H9 (cell line): ENCODE results near the gene HOXA1. TPM values are rescaled to one million over a fixed set of nuclear protein-coding genes. Genes with fewer than 3 reads are reported as not detected.

Experiments used
- DNase-seq: peaks from one replicate; pipeline ENCODE4 v3.0.0-alpha.2; 2017
- H2AFZ ChIP-seq: one replicate; pipeline ENCODE4 v1.6.1; 2013; ENCODE audit warnings: mild to moderate bottlenecking, low read length, control low read depth, moderate library complexity
- H2AK5ac ChIP-seq: 2 replicates; pipeline ENCODE4 v1.6.1; 2013; ENCODE audit warnings: low read length, control low read depth, mixed read lengths; ENCODE audit not compliant: insufficient read length
- H2BK120ac ChIP-seq: one replicate; pipeline ENCODE4 v1.6.1; 2013; ENCODE audit warnings: low read depth, mild to moderate bottlenecking, low read length, control low read depth, inconsistent platforms; ENCODE audit not compliant: poor library complexity, severe bottlenecking
- H2BK12ac ChIP-seq: 2 replicates; pipeline ENCODE4 v1.6.1; 2013; ENCODE audit warnings: low read length, control low read depth, mixed read lengths, low read depth; ENCODE audit not compliant: insufficient read length
- H2BK15ac ChIP-seq: 2 replicates; pipeline ENCODE4 v1.6.1; 2013; ENCODE audit warnings: low read depth, low read length, control low read depth
- H2BK20ac ChIP-seq: one replicate; pipeline ENCODE4 v1.6.1; 2013; ENCODE audit warnings: low read depth, mild to moderate bottlenecking, low read length, control low read depth, inconsistent platforms; ENCODE audit not compliant: poor library complexity, severe bottlenecking
- H2BK5ac ChIP-seq: 2 replicates; pipeline ENCODE4 v1.6.1; 2013; ENCODE audit warnings: low read length, control low read depth, mixed read lengths; ENCODE audit not compliant: insufficient read length
- H3K14ac ChIP-seq: 2 replicates; pipeline ENCODE4 v1.6.1; 2013; ENCODE audit warnings: low read length, control low read depth; ENCODE audit not compliant: insufficient read depth
- H3K18ac ChIP-seq: 2 replicates; pipeline ENCODE4 v1.6.1; 2013; ENCODE audit warnings: low read depth, mild to moderate bottlenecking, mixed read lengths, low read length, control low read depth; ENCODE audit not compliant: insufficient read length
- H3K23ac ChIP-seq: 2 replicates; pipeline ENCODE4 v1.6.1; 2013; ENCODE audit warnings: low read length, control low read depth, mixed read lengths, low read depth; ENCODE audit not compliant: insufficient read length
- H3K23me2 ChIP-seq: 2 replicates; pipeline ENCODE4 v1.6.1; 2013; ENCODE audit warnings: low read depth, mild to moderate bottlenecking, mixed read lengths, low read length, control low read depth; ENCODE audit not compliant: insufficient read length, poor library complexity, severe bottlenecking
- H3K27ac ChIP-seq: 2 replicates; pipeline ENCODE4 v1.5.1; 2013; ENCODE audit warnings: low read length, control low read depth, mixed read lengths, low read depth; ENCODE audit not compliant: insufficient read length
- H3K27me3 ChIP-seq: 2 replicates; pipeline ENCODE4 v1.6.1; 2013; ENCODE audit warnings: low read length, control low read depth, inconsistent platforms; ENCODE audit not compliant: insufficient read depth
- H3K4ac ChIP-seq: 2 replicates; pipeline ENCODE4 v1.6.1; 2013; ENCODE audit warnings: low read depth, mild to moderate bottlenecking, control low read depth, inconsistent platforms, low read length, moderate library complexity
- H3K4me1 ChIP-seq: 2 replicates; pipeline ENCODE4 v1.6.1; 2013; ENCODE audit warnings: low read length, control low read depth, inconsistent platforms; ENCODE audit not compliant: insufficient read depth
- H3K4me2 ChIP-seq: 2 replicates; pipeline ENCODE4 v1.6.1; 2013; ENCODE audit warnings: low read length, control low read depth, mixed read lengths; ENCODE audit not compliant: insufficient read length, insufficient read depth
- H3K56ac ChIP-seq: 2 replicates; pipeline ENCODE4 v1.6.1; 2013; ENCODE audit warnings: low read depth, mild to moderate bottlenecking, mixed read lengths, low read length, control low read depth; ENCODE audit not compliant: insufficient read length
- H3K79me1 ChIP-seq: 2 replicates; pipeline ENCODE4 v1.6.1; 2013; ENCODE audit warnings: low read depth, mild to moderate bottlenecking, moderate library complexity, low read length, control low read depth, inconsistent platforms; ENCODE audit not compliant: insufficient read depth, poor library complexity, severe bottlenecking
- H3K79me2 ChIP-seq: 2 replicates; pipeline ENCODE4 v1.6.1; 2013; ENCODE audit warnings: low read length, control low read depth, inconsistent platforms; ENCODE audit not compliant: insufficient read depth
- H3K9ac ChIP-seq: 2 replicates; pipeline ENCODE4 v1.6.1; 2013; ENCODE audit warnings: low read length, control low read depth, mixed read lengths; ENCODE audit not compliant: insufficient read length; ENCODE audit errors: extremely low read depth
- H3K9me3 ChIP-seq: one replicate; pipeline ENCODE4 v1.6.1; 2013; ENCODE audit warnings: low read depth, low read length, inconsistent platforms; ENCODE audit not compliant: control insufficient read depth
- H3T11ph ChIP-seq: one replicate; pipeline ENCODE4 v1.6.1; 2013; ENCODE audit warnings: mild to moderate bottlenecking, low read length, control low read depth, inconsistent platforms
- H4K20me1 ChIP-seq: one replicate; pipeline ENCODE4 v1.6.1; 2013; ENCODE audit not compliant: control insufficient read depth, insufficient read length, insufficient read depth
- H4K5ac ChIP-seq: 2 replicates; pipeline ENCODE4 v1.6.1; 2013; ENCODE audit warnings: low read depth, mild to moderate bottlenecking, mixed read lengths, low read length, control low read depth; ENCODE audit not compliant: insufficient read length
- H4K8ac ChIP-seq: replicated peaks from 2 replicates; pipeline ENCODE4 v1.6.1; 2013; ENCODE audit warnings: low read length, control low read depth, mixed read lengths, low read depth; ENCODE audit not compliant: insufficient read length
- H4K91ac ChIP-seq: 2 replicates; pipeline ENCODE4 v1.6.1; 2013; ENCODE audit warnings: low read depth, mild to moderate bottlenecking, moderate library complexity, mixed read lengths, low read length, control low read depth; ENCODE audit not compliant: insufficient read length
- H3K27ac Mint-ChIP-seq, 3 experiments: 2 replicates in 2 of 3; 3 replicates in 1 of 3; pipeline ENCODE4 v1.8.0; 2020 to 2021; ENCODE audit warnings: mixed read lengths in 3 of 3, mild to moderate bottlenecking in 1 of 3, moderate library complexity in 1 of 3
- H3K27me3 Mint-ChIP-seq: 2 replicates; pipeline ENCODE4 v1.8.0; 2021; ENCODE audit warnings: low read depth, mild to moderate bottlenecking, moderate library complexity, mixed read lengths
- H3K36me3 Mint-ChIP-seq, 3 experiments: 2 replicates in 2 of 3; 3 replicates in 1 of 3; pipeline ENCODE4 v1.8.0; 2020 to 2021; ENCODE audit warnings: low read depth in 3 of 3, mixed read lengths in 3 of 3; ENCODE audit not compliant: insufficient read depth in 1 of 3
- H3K4me1 Mint-ChIP-seq, 2 experiments: 2 replicates each; pipeline ENCODE4 v1.8.0; 2020; ENCODE audit warnings: mixed read lengths in 2 of 2
- H3K4me3 Mint-ChIP-seq, 2 experiments: 2 replicates in 1 of 2; 3 replicates in 1 of 2; pipeline ENCODE4 v1.8.0; 2020 to 2021; ENCODE audit warnings: mild to moderate bottlenecking in 2 of 2, mixed read lengths in 2 of 2, moderate library complexity in 1 of 2
- H3K9me3 Mint-ChIP-seq, 2 experiments: 2 replicates in 1 of 2; 3 replicates in 1 of 2; pipeline ENCODE4 v1.8.0; 2020; ENCODE audit warnings: mild to moderate bottlenecking in 2 of 2, mixed read lengths in 2 of 2, moderate library complexity in 1 of 2
- CTCF ChIP-seq: fragments of 200-600 bp; sonication (generic); conservative IDR thresholded peaks from 3 replicates; pipeline ENCODE4 v1.8.0; 2021; ENCODE audit warnings: antibody characterized with exemption, mild to moderate bottlenecking
- WGBS: extraction: QIAGEN DNeasy Blood & Tissue Kit; methylation state at CpG from one replicate; pipeline ENCODE4 v1.1.7; 2013; ENCODE audit warnings: missing lambda C conversion rate, low lambda C conversion rate, mixed read lengths; ENCODE audit not compliant: insufficient read length; ENCODE audit errors: extremely low coverage; 5-methylcytosine and 5-hydroxymethylcytosine counted together
- total RNA-seq: library from RNA; stranded (reverse); gene quantifications from 2 replicates; pipeline ENCODE4 v1.2.1, GENCODE V29; 2021

The HOXA1 gene
- total RNA-seq, 1 experiment from 2014 or later = not detected

GRCh38 chr7:27123007-27123476 is 27.2 kb upstream of the HOXA1 start:
- Histone ChIP-seq H2AFZ (no peak overlapping the region), H3K4me2 (no peak overlapping the region), H2AK5ac (no peak overlapping the region), H2BK12ac (no peak overlapping the region), H2BK120ac (no peak overlapping the region), H4K91ac (no peak overlapping the region), H4K20me1 (peaks cover 2% of the 10 kb centered on the region), H3K27ac (no peak overlapping the region), H3T11ph (no peak overlapping the region), H3K23me2 (no peaks in the 10 kb centered on the region), H2BK15ac (no peak overlapping the region), H4K8ac (no peak overlapping the region), H3K4me1 (no peaks in the 10 kb centered on the region), H4K5ac (no peak overlapping the region), H3K4ac (no peak overlapping the region), H2BK20ac (no peak overlapping the region), H3K18ac (no peak overlapping the region), H3K79me1 (no peaks in the 10 kb centered on the region), H3K56ac (no peak overlapping the region), H2BK5ac (no peak overlapping the region), H3K79me2 (no peaks in the 10 kb centered on the region), H3K23ac (no peak overlapping the region), H3K14ac (no peak overlapping the region), H3K9me3 (no peaks in the 10 kb centered on the region), H3K9ac (no peak overlapping the region), H3K27me3 (peaks cover 100% of the 10 kb centered on the region)
- no peak for DNase-seq
- no CpG with 5 or more reads among the region's 14 CpGs for WGBS
- peaks cover 0 to 5% (median 0%) of the 10 kb centered on the region in 3 experiments; a peak in 1 of 7 replicates for H3K36me3 Mint-ChIP-seq
- peaks cover 0 to 12% of the 10 kb centered on the region in 2 experiments; a peak in 1 of 4 replicates for H3K4me1 Mint-ChIP-seq
- H3K27me3 Mint-ChIP-seq = peaks cover 100% of the 10 kb centered on the region
- TF ChIP-seq CTCF = no peak
- H3K4me3 Mint-ChIP-seq = no peak overlapping the region
- no peak overlapping the region for H3K27ac Mint-ChIP-seq
- peaks cover 9 to 13% of the 10 kb centered on the region in 2 experiments; a peak in 4 of 5 replicates for H3K9me3 Mint-ChIP-seq
